ENCODE measurements around the gene C16orf54. TPM values are rescaled to one million over a fixed set of nuclear protein-coding genes. Genes with fewer than 3 reads are reported as not detected.

C16orf54 gene
- total RNA-seq, 3 donors from 2014 or later (not counting 1 experiment from before 2014, with no cell fraction given): 100.0 to 172 (median 146) TPM

GRCh38 chr16:29738514-29738913 is 7.3 kb downstream of the C16orf54 start:
- peaks cover 24% of the 10 kb centered on the region for H3K36me3 ChIP-seq (ENCODE audit: control insufficient read depth, insufficient read depth, low read length)
- peak overlapping the region; percentile 84 for H3K27ac ChIP-seq (ENCODE audit: low read length)
- Mint-ChIP-seq H3K4me3 (peak overlapping the region; percentile 57), H3K27ac (peak overlapping the region; percentile 99), H3K27me3 (ENCODE audit: low read depth in 2 of 2) (no peaks in the 10 kb centered on the region), H3K9me3 (no peaks in the 10 kb centered on the region), H3K36me3 (no peaks in the 10 kb centered on the region), H3K4me1 (peaks cover 73 to 85% of the 10 kb centered on the region in 2 donors)
- TF ChIP-seq, protein P1, sequence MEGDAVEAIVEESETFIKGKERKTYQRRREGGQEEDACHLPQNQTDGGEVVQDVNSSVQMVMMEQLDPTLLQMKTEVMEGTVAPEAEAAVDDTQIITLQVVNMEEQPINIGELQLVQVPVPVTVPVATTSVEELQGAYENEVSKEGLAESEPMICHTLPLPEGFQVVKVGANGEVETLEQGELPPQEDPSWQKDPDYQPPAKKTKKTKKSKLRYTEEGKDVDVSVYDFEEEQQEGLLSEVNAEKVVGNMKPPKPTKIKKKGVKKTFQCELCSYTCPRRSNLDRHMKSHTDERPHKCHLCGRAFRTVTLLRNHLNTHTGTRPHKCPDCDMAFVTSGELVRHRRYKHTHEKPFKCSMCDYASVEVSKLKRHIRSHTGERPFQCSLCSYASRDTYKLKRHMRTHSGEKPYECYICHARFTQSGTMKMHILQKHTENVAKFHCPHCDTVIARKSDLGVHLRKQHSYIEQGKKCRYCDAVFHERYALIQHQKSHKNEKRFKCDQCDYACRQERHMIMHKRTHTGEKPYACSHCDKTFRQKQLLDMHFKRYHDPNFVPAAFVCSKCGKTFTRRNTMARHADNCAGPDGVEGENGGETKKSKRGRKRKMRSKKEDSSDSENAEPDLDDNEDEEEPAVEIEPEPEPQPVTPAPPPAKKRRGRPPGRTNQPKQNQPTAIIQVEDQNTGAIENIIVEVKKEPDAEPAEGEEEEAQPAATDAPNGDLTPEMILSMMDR (IDR thresholded peaks at IDR 0.05): no peak
- WGBS (ENCODE audit: insufficient coverage): 0% methylated on average over 1 of the region's 2 CpGs
- ATAC-seq (peak; percentile 89 to 96 (median 92)), DNase-seq (peak; percentile 31 to 90)
- no peaks in the 10 kb centered on the region for H3K27me3 ChIP-seq (ENCODE audit: control insufficient read depth, insufficient read depth, low read length)
- peaks cover 72% of the 10 kb centered on the region for H3K4me1 ChIP-seq (ENCODE audit: control insufficient read depth, insufficient read depth, low read length)
- intact Hi-C loops (cut with micrococcal nuclease): loop anchor here (1.0 to 2.0 kb wide), 2 partner anchors 8 to 36 kb away; no protein-coding TSS in a partner anchor
- no peaks in the 10 kb centered on the region for H3K9me3 ChIP-seq (ENCODE audit: control insufficient read depth, insufficient read depth, low read length)
- no peak overlapping the region for H3K4me3 ChIP-seq (ENCODE audit: low read length)

DNA sequence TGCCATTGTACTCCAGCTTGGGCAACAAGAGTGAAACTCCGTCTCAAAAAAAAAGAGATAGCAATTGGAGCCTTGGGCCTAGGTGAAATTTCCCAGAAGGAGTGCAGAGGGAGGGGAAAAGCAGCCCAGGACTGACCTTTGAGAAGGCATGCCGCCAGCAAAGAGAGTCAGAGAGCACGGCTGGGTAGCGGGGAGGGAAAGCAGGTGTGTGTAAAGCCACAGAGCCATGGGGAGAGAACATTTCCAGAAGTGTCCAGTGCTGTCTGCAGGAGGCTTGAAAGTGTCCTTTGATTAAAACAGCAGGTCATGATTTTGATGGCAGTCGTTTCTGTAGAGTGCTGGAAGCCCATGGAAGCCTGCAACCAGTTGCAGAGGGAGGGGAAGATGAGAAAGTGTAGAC is 8.1 kb downstream of the C16orf54 start:
- whole genome bisulfite sequencing (ENCODE audit: insufficient coverage): 93% methylated on average over 5 of the region's 5 CpGs

DNA sequence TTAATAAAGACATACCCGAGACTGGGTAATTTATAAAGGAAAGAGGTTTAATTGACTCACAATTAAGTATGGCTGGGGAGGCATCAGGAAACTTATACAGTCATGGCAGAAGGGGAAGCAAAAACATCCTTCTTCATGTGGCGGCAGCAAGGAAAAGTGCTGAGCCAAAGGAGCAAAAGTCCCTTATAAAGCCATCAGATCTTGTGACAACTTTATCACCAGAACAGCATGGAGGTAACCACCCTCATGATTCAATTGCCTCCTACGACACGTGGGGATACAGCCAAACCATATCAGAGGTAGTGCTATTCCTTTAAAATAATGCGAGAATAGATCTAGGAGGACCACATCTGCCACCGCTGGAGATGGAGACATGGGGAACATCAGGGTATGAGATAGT is 9.0 kb downstream of the C16orf54 start:
- Mint-ChIP-seq H3K27me3 (ENCODE audit: low read depth in 2 of 2) (no peaks in the 10 kb centered on the region), H3K4me3 (peak overlapping the region; percentile 46), H3K27ac (peak overlapping the region; percentile 99), H3K36me3 (no peaks in the 10 kb centered on the region), H3K9me3 (peaks cover 0 to 2% of the 10 kb centered on the region in 2 donors), H3K4me1 (peaks cover 82 to 83% of the 10 kb centered on the region in 2 donors)
- ATAC-seq (no peak), DNase-seq (no peak)
- H3K4me1 ChIP-seq (ENCODE audit: control insufficient read depth, insufficient read depth, low read length): peaks cover 71% of the 10 kb centered on the region
- no peak overlapping the region for H3K4me3 ChIP-seq (ENCODE audit: low read length)
- TF ChIP-seq, protein P1 (IDR thresholded peaks at IDR 0.05): no peak
- 96% methylated on average over 6 of the region's 6 CpGs for WGBS (ENCODE audit: insufficient coverage)
- no peaks in the 10 kb centered on the region for H3K27me3 ChIP-seq (ENCODE audit: control insufficient read depth, insufficient read depth, low read length)
- H3K36me3 ChIP-seq (ENCODE audit: control insufficient read depth, insufficient read depth, low read length): peaks cover 9% of the 10 kb centered on the region
- no peak overlapping the region for H3K27ac ChIP-seq (ENCODE audit: low read length)
- intact Hi-C loops (cut with micrococcal nuclease): no loop called here
- H3K9me3 ChIP-seq (ENCODE audit: control insufficient read depth, insufficient read depth, low read length): no peaks in the 10 kb centered on the region

More for the DNA sequence above, 8.1 kb downstream of the C16orf54 start:
- Histone ChIP-seq H3K36me3 (ENCODE audit: control insufficient read depth, insufficient read depth, low read length) (peaks cover 16% of the 10 kb centered on the region), H3K27ac (ENCODE audit: low read length) (peak overlapping the region; percentile 69), H3K4me3 (ENCODE audit: low read length) (no peak overlapping the region), H3K9me3 (ENCODE audit: control insufficient read depth, insufficient read depth, low read length) (no peaks in the 10 kb centered on the region), H3K27me3 (ENCODE audit: control insufficient read depth, insufficient read depth, low read length) (no peaks in the 10 kb centered on the region), H3K4me1 (ENCODE audit: control insufficient read depth, insufficient read depth, low read length) (peaks cover 71% of the 10 kb centered on the region)
- DNase-seq (no peak), ATAC-seq (no peak)
- intact Hi-C loops (cut with micrococcal nuclease): loop anchor here (1.0 to 2.0 kb wide), 2 partner anchors 9 to 35 kb away; no protein-coding TSS in a partner anchor
- no peaks in the 10 kb centered on the region for H3K27me3 Mint-ChIP-seq (ENCODE audit: low read depth in 2 of 2)
- TF ChIP-seq, protein P1 (IDR thresholded peaks at IDR 0.05): no peak
- no peaks in the 10 kb centered on the region for H3K36me3 Mint-ChIP-seq
- H3K4me1 Mint-ChIP-seq: peaks cover 77 to 85% of the 10 kb centered on the region in 2 donors
- no peaks in the 10 kb centered on the region for H3K9me3 Mint-ChIP-seq
- H3K27ac Mint-ChIP-seq: peak overlapping the region; percentile 99
- H3K4me3 Mint-ChIP-seq: peak overlapping the region; percentile 57

- no peak for ATAC-seq
- Mint-ChIP-seq H3K4me1 (peaks cover 78 to 81% of the 10 kb centered on the region in 2 donors), H3K4me3 (no peak overlapping the region), H3K36me3 (no peaks in the 10 kb centered on the region), H3K27me3 (ENCODE audit: low read depth in 2 of 2) (no peaks in the 10 kb centered on the region), H3K27ac (peak overlapping the region; percentile 99), H3K9me3 (peaks cover 0 to 2% of the 10 kb centered on the region in 2 donors)
- TF ChIP-seq, protein P1 (IDR thresholded peaks at IDR 0.05): no peak
- Histone ChIP-seq H3K27me3 (ENCODE audit: control insufficient read depth, insufficient read depth, low read length) (no peaks in the 10 kb centered on the region), H3K36me3 (ENCODE audit: control insufficient read depth, insufficient read depth, low read length) (peaks cover 3% of the 10 kb centered on the region), H3K27ac (ENCODE audit: low read length) (no peak overlapping the region), H3K4me1 (ENCODE audit: control insufficient read depth, insufficient read depth, low read length) (peaks cover 71% of the 10 kb centered on the region), H3K9me3 (ENCODE audit: control insufficient read depth, insufficient read depth, low read length) (no peaks in the 10 kb centered on the region), H3K4me3 (ENCODE audit: low read length) (no peak overlapping the region)
- intact Hi-C loops (cut with micrococcal nuclease): no loop called here
- 90% methylated on average over 5 of the region's 5 CpGs for WGBS (ENCODE audit: insufficient coverage)
- DNase-seq: no peak
These were observed 9.7 kb downstream of the C16orf54 start for GRCh38 chr16:29736112-29736511.
